NCI-H2227 treated with DMSO at 0.1 percent for 48 hours (cell line): ENCODE results near the gene STAT5B.

Source experiments
- DNase-seq: peaks from one replicate; lab custom pipeline; 2025; lab: John Stamatoyannopoulos, UW

The STAT5B gene

DNA sequence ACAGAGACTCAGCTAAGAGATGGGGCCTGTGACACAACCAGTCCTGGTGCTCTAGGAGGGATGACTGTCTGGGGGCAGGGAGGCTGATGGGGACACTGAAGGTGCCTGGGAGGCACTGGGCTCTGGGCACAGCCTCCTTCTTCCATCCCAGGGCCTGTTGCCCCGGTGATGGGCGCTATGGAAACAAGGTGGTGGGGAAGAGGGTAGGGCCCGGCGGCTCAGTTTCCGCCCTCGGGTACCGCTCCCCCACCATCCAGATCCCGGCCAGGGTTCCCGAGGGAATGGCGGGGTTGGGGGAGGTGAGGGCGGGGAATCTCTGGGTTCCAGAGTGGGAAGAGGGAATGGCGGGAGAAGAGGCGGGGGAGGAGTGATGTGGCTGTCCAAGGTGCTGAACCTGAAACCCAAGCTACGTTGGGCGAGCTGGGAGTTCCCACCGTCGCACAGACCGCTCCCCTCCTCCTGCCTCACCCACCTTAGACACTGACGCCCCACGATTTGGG, 96.2 kb downstream of the STAT5B start:
- peak; percentile 43 for DNase-seq

DNA sequence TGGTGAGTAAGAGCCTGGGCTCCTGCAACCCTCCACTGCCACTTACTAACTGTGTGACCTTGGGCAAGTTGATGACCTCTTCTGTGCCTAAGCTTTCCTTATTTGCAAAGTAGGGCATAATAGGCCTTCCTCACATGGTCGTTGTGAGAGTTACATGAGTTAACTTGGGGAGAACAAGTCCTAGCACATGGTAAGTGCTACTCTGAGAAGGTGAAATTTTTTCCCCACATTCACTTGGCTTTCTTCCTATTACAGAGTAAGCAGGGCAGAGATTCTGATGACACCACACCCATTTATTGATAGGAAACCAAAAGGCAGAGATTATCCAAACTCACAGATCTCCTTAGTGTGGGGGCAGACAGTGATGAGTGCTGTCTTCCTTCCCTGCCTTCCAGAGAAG, 96.9 kb downstream of the STAT5B start:
- no peak for DNase-seq

DNA sequence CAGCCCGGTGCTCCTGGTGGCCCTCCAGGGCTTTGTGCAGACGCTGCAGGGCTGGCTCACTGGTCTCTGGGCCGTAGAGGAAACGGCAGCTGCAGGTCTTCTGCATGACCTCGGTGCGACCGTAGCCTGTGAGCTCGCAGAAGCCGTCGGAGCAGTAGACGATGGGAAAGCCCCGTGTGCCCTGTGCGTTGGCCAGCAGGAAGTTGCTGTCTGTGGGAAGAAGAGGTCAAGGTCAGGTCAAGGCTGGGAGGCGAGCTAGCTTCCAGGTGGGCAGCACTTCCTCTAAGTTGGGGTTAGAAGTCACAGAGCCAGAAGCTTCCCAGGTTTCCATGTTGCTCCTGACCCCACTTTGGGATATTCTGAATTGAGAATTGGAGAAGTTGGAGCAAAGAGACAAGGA, 97.4 kb downstream of the STAT5B start:
- DNase-seq, result no peak

DNA sequence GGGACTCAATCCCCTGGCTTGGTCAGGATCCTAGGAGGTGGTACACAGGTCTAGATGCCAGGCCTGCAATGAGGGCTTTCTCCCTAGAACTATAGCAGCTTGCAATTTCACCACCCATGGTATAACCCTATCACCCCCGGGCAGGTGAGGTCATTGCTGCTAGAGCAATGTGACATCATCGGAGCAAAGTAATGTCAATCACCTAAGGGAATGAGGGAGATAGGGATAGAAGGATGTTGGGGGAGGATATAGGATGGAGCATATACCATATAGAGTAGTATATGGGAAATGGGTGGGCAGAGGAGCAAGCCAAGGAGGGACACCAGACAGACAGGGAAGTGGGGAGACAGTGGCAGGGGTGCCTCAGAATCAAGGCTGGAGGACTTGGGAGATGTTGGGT, 98.5 kb downstream of the STAT5B start:
- no peak for DNase-seq

DNA sequence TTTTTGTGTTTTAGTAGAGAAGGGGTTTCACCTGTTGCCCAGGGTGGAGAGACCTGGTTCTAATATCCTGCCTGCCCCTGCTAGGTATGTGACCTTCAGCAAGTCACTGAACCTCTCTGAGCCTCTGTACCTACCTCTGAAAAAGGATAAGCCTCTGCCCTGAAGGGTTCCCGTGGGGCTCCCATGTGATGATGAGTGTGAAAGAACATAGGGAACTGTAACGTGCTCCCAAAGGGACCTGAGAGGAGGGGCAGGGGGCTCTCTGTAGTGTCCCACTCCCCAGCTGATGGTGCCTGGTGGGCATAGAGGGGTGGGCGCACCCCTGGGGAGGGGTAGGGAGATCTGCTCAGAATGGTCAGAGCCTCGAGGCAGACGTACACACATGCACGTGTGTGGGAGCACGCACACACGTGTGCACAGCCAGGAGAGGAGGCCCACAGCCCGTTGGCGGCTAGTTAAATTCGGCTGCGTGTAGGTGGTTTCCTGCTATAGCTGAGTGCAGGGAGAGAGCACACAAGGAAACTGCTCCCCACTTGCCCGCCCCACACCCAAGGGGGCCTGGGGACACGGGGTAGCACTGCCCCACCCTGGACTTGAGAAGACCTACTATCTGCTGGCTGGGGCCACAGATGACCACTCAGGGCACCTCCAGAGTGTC, 101.9 kb downstream of the STAT5B start:
- no peak for DNase-seq

DNA sequence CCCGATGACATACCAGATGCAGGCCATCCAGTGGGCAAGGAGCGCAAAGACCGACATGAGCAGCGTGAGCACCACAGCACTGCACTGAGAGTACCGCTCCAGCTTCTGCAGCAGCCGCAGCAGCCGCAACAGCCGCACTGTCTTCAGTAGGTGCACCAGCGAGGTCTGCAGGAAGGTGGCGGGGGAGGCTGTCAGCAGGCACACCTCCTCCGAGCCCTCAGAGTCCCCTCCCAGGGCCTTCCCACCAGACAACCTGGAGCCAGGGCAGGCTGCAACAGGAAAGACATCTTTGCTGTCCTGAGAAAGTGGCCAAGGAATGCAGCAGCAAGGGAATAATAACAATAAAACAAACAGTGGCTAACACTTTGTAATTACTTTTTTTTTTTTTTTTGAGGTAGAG, 104.4 kb downstream of the STAT5B start:
- no peak for DNase-seq

DNA sequence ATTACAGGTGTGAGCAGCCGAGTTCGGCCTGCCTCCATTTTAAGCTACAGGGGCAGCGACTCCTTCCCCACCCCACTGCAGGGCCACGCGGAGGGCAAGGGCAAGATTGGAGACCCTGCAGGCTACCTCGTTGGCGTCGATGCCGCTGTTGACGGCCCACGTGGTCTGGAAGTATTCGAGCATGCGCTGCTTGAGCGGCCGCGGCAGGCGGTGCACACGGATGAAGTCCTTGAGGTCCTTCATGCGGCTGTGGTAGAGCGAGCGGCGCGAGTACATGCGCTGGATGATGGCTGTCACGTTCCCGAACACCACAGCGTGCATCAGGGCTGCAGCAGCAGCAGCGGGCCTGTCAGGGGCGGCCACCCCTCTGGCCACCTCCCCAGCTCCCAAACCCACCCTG, 106.8 kb downstream of the STAT5B start:
- DNase-seq, result no peak

DNA sequence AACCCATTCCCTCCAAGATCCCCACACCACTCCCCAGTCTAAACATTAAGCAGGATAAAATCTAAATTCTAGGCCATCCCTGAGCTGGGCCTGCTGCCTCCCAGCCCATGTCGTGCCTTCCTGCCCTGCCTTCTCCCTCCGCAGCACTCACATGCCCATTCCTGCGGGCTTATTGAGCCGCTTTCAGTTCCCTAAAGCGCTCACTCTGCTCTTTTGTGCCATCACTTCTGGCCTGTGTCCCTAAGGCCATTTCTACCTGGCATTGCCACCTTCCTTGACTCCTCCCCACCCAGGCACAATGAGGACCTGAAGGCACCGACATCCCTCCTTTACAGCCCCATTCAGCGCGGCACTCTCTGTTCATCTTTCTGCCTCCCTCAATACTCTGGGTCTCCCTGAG, 108.4 kb downstream of the STAT5B start:
- no peak for DNase-seq

DNA sequence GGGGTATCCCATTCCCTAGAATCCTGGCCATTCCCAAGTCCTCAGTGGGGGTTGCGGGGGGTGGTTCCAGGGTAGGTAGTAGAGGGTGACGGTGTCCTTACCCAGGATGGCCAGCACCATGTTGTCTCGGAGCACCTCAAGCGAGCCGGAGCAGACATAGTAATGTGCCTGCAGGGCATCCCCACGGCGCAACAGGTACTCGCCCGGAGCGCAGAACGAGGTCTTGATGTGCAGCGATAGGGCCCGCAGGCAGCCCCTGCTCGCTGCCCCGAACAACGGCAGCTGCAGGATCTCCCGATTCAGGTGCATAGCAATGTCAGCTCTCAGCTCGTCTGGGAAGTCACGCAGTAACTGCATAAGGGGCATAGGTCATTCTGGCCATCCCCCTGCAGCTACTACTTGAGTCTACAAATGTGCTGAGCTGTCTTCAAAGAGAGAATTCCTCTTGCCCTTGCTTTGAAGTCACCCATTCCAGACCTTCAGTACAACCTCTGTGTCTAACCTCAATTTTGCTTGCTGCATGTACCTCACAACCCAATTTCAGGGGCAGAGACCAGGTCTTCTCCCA, 109.9 kb downstream of the STAT5B start:
- DNase-seq, result no peak

DNA sequence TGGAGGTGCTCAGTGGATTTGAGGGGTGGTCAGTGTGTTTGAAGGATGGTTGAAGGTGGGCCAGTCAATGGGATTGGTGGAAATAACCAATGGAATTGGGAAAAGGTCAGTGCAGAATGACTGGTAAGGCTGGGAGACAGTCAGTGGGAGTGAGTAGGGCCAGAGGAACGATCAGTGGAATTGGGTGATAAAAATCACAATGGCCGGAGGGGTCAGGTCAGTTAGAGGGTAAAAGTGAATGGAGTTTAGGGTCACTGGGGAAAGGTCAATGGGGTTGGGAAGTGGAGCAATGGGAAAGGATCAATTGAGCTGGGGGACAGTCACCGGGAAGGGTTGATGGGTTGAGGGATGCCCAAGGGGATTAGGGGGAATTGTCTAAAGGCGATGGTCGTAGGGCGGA, 110.4 kb downstream of the STAT5B start:
- no peak for DNase-seq

DNA sequence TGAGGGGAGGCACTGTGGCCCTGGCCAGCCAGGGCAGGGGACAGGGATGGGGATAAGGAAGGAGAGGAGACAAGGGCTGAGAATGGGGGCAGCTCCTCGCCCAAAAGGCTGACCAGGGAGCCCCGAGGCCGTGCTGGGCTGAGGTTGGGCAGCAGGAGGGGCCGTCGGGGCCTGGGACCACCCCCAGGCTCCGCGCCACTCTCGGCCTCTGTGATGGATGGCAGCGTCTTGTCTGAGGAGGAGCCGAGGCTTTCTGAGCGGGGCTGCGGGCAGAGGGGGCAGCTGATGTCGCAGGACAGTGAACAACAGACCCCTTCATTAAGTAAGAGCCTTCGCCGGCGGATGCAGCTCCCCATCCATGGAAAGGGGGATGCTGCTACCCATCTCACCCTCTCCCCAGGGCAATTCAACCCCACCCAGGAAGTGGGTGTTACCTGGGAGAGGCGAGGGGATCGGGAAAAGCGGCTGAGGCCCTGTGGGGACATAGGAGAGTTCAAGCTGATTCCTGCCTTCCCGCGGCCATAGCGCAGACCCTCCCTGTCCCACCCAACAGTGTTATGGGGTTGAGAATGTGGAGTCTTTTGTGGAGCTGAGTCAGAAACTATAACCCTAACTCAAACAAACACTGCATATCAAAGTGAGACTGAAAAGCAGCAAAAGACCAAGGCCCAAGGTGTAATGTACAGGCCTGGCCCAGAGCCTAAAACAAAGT, 112.3 kb downstream of the STAT5B start:
- no peak for DNase-seq

DNA sequence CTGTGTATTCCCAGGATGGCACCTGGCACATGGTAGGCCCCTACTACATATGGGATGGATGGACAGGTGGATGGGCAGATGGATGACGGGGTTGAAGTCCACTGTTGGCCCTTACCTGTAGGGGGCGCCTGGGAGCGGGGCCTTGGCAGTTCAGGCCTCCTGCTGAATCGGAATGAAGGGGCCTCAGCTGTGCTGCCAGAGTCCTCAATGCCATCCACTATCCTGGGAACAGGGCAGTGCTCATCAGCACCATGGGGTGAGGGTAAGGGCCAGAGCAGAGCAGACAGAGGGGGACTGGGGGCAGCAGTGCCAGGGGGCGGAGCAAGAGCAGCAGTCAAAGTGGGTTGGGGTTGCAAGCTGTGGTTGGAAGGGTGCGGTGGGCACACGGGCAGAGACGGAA, 113.1 kb downstream of the STAT5B start:
- no peak for DNase-seq

DNA sequence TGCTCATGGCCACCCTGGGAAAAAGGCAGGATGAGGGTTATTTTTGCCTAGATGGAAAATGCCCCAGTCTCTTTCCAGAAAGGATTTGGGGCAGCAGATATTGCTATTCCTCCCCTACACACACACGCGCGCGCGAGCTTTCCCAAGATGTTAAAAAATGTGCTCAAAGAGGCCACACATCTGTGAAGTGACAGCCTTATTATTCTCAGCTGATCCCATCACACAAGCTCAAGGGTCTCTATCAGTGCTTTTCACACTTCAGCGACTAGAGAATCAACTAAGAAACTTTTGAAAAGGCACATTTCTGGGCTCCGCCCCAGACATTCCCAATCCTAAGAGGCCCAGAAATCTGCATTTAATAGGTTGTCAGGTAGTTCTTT, 115.7 kb downstream of the STAT5B start:
- DNase-seq, result no peak

DNA sequence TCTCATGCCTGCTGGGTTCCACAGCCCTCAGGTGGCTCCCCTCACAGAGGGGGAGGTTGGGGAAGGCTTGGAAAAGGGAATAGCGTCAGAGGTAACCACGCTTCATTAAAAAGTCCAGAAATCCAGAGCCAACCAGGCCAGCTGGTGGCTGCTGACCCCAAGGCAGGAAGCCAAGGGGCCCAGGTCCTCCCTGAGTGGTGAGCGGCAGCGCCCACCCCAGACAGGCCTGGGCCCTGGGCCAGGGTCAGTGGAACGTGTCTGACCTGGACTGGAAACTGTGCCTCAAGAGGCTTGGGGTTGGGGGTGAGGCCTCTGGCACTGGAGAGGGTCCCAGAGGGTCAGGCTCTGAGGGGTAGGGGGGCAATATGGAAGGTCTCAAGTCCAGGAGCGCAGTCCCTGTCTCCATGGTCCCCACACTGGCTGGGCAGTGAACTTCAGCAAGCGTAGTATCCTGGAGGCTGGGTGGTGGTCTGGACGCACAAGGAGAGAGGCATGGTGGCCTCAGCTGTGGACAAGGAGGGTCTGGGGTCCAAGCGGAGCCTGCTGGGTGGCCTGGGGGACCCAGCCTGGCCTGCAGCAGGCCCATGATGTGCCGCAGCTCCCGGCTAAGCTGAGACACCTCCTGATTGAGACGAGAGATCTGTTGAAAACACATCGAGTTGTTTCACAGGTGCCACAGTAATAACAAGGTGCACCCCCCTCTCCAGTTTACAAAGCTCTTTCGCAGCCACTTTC, 116.2 kb downstream of the STAT5B start:
- no peak for DNase-seq

DNA sequence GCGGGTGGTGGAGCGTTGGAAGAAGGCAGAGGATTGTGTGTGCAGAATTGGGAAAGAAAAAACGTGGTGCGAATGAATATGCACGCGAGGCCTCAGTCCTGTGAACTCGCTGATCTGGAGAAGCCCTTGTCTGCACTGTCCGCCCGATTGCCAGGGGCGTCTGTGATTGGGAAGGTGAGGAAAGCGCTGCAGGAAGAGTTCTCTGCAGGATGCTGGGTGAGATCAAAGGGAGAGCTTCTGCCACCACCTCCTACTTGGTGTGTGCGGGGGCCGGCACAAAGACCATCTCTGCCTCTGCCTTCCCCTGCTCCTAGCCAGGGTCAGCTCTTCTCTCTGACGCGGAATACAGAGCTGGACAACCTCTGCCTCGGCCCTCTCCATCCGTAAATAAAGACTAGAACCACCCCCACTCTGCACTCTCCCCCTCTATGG, 120.6 kb downstream of the STAT5B start:
- DNase-seq, result peak; percentile 21

DNA sequence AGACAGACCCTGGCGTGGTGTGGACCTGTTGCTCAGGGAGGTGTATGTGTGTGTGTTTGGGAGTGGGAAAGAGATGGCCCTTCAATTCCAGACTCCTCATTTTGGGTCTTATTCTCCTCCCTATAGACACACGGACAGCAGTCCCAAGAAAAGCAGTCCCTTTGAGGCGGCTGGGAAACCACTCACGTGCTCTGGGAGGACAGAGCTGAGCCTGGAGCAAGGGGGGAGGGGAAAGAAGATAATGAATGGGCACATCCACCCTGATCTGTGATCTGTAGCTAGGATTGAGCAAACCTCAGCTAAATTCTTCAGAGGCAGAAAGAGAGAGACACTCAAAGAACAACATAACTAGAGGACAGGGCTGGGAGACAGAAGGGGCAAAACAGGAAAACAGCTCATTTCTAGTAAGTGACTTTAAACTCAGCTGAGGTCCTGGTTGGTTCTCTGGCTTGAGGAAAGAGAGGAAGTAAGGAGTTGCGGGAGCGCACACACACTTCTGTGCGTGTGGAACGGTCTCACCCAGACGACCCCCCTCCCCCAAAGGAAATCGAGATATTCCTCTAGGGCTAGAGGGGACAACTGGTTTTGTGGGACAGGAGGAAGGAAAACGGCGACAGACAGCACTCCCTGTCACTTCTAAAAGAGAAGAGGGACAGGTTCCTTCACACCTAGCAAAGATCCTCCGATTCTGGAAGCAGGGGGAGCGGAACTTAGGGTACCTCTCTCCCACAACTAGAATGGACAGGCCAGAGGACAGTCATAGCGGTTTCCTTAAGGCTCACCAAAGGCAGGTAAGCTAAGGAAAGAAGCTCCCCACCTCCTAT, 122.1 kb downstream of the STAT5B start:
- DNase-seq, result no peak
